ENCODE results near the gene PCBP4. TPM values are rescaled to one million over a fixed set of nuclear protein-coding genes. Genes with fewer than 3 reads are reported as not detected.
"Not testable (repeated sequence)": the region's sequence is repeated elsewhere in the genome, so short reads cannot be mapped to it uniquely, and the experiment has no call there.

The PCBP4 gene
- total RNA-seq, 1 experiment from 2014 or later: 27.0 TPM

GRCh38 chr3:51994530-51994929 is 27.3 kb upstream of the PCBP4 start:
- no peak for DNase-seq (ENCODE audit: low spot score)

GRCh38 chr3:51993657-51994056 is 26.4 kb upstream of the PCBP4 start:
- not testable (repeated sequence) for DNase-seq (ENCODE audit: low spot score)

GRCh38 chr3:51992017-51992682 is 24.9 kb upstream of the PCBP4 start:
- DNase-seq (ENCODE audit: low spot score): no peak

GRCh38 chr3:51990501-51990971 is 23.3 kb upstream of the PCBP4 start:
- not testable (repeated sequence) for DNase-seq (ENCODE audit: low spot score)

GRCh38 chr3:51988286-51989146 is 21.3 kb upstream of the PCBP4 start:
- no peak for DNase-seq (ENCODE audit: low spot score)

GRCh38 chr3:51987568-51987967 is 20.3 kb upstream of the PCBP4 start:
- DNase-seq (ENCODE audit: low spot score): no peak

- no peak for DNase-seq (ENCODE audit: low spot score)
These were observed 19.0 kb upstream of the PCBP4 start for GRCh38 chr3:51986010-51986947.

GRCh38 chr3:51985063-51985462 is 17.8 kb upstream of the PCBP4 start:
- DNase-seq (ENCODE audit: low spot score): no peak

GRCh38 chr3:51984269-51984647 is 17.0 kb upstream of the PCBP4 start:
- DNase-seq (ENCODE audit: low spot score): no peak

- no peak for DNase-seq (ENCODE audit: low spot score)
These were observed 16.5 kb upstream of the PCBP4 start for GRCh38 chr3:51983578-51984268.

- DNase-seq (ENCODE audit: low spot score): peak; percentile 55
These were observed 15.8 kb upstream of the PCBP4 start, which contains the start of gene ACY1 for GRCh38 chr3:51982838-51983577. ACY1 (plus strand) TSS chr3:51983535; CDS start chr3:51984065, 530 bp downstream.

- DNase-seq (ENCODE audit: low spot score): peak; percentile 23
These were observed 15.1 kb upstream of the PCBP4 start for GRCh38 chr3:51982352-51982837.

- DNase-seq (ENCODE audit: low spot score): no peak
These were observed 13.0 kb upstream of the PCBP4 start for GRCh38 chr3:51980253-51980652.

GRCh38 chr3:51978143-51978502 is 10.9 kb upstream of the PCBP4 start:
- DNase-seq (ENCODE audit: low spot score): no peak

- no peak for DNase-seq (ENCODE audit: low spot score)
These were observed 10.3 kb upstream of the PCBP4 start for GRCh38 chr3:51977446-51978142.

GRCh38 chr3:51975852-51976549 is 8.7 kb upstream of the PCBP4 start:
- no peak for DNase-seq (ENCODE audit: low spot score)

- peak; percentile 22 for DNase-seq (ENCODE audit: low spot score)
These were observed 8.0 kb upstream of the PCBP4 start, which contains the start of gene ABHD14A for GRCh38 chr3:51974963-51975851. ABHD14A (plus strand) TSS chr3:51975064; CDS start chr3:51975136, 72 bp downstream.
